NOMO-1 treated with DMSO at 0.1 percent for 48 hours (cell line): ENCODE measurements around the gene DOCK11.
A peak's percentile ranks its signal among the peaks of the same experiment; 100 is the strongest.
"Not testable (repeated sequence)": the region's sequence is repeated elsewhere in the genome, so short reads cannot be mapped to it uniquely, and the experiment has no call there.

Experiments used
- DNase-seq: peaks from one replicate; lab custom pipeline; 2025; ENCODE audit not compliant: unreplicated experiment; lab: John Stamatoyannopoulos, UW

DOCK11 gene

GRCh38 chrX:118495061-118495921 is at the start of gene DOCK11:
TSS of gene DOCK11 (plus strand) at chrX:118495815. CDS start at chrX:118495972, 157 bp downstream.
- DNase-seq: peak; percentile 86

- no peak for DNase-seq
Observed at GRCh38 chrX:118448273-118448783, 47.3 kb upstream of the DOCK11 start.

DNA sequence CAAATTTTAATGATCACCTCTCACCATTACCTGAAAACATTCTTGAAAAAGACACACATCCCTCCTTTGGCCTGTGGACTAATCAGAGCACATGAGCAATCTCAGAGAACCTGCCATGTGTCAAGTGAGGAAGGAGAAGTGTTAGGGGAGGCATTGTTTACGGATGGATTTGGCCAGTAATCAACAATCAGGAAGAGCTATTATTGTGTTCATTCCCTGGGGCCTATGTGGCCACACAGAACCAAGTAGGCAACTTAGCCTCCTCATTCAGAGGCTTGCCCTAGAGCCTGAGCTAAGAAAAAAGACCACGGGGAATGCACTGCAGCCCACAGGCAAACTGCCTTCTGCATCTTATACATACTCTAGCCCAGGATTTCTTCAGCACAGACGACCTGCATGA is 40.6 kb upstream of the DOCK11 start:
- DNase-seq: no peak

DNA sequence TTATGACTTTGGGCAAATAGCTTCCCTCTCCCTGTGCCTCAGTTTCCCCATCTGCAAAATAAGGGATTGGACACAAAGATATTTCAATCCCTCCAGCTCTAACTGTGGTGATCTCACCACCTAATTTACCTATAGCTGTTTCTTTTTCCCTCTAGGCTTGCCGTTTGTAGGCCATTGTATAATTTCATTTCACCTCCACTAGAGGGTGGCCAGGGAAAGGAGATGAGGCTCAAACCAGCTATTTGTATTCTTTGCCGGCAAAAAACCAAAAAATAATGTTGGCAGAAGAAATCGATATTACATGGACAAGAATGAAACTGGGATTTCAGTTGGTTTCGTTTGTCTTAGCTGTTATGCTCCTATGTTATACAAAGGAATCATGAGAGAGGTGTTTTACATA is 36.1 kb upstream of the DOCK11 start:
- peak; percentile 20 for DNase-seq

DNA sequence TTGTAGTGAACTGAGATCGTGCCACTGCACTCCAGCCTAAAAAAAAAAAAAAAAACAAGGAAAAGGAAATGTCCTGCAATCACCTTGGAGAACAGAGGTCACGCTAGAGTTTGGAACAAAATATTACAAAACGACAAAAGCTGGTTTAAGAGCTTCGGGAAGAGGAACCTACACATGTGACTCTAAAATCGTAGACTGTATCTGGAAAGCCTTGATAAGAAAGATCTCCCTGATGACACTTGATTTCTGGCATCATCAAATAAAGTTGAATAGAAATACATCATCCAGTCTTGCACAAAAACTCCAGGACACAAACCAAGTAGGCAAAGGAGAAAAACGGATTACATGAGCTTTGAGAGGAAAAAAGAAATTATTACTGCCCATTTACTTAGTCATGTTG is 31.1 kb upstream of the DOCK11 start:
- no peak for DNase-seq

GRCh38 chrX:118468122-118468521 is 27.5 kb upstream of the DOCK11 start:
- DNase-seq: no peak

- not testable (repeated sequence) for DNase-seq
Observed at GRCh38 chrX:118470721-118471347, 24.8 kb upstream of the DOCK11 start.

GRCh38 chrX:118474586-118474985 is 21.0 kb upstream of the DOCK11 start:
- no peak for DNase-seq

DNA sequence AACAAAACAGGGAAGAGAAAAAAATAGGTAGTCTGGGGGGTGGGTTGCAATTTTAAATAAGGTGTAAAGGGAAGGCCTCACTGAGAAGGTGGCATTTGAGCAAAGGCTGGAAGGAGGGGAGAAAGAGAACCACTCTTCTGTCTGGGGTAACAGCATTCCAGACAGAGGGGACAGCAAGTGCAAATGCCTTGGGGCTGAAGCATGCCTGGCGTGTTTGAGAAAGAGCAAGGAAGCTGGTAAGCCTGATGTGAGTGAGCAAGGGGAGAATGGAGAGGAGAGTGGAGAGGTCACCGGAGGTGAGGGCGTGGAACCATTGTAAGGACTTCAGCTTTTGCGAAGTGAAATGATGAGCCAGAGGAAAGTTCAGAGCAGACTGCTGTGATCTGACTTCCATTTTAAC is 19.7 kb upstream of the DOCK11 start:
- no peak for DNase-seq

DNA sequence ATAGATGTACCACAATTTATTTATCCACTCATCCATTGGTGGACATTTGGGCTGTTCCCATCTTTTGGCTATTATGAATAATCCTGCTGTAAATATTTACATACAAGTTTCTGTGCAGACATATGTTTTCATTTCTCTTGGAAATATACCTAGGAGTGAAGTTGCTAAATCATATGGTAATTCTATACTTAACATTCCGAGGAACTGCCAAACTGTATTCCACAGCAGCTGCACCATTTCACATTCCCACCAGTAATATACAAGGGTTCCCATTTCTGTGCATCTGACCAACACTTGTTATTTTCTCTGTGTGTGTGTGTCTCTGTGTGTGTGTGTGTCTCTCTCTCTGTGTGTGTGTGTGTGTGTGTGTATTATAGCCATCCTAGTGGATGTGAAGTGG is 15.4 kb upstream of the DOCK11 start:
- DNase-seq: no peak

DNA sequence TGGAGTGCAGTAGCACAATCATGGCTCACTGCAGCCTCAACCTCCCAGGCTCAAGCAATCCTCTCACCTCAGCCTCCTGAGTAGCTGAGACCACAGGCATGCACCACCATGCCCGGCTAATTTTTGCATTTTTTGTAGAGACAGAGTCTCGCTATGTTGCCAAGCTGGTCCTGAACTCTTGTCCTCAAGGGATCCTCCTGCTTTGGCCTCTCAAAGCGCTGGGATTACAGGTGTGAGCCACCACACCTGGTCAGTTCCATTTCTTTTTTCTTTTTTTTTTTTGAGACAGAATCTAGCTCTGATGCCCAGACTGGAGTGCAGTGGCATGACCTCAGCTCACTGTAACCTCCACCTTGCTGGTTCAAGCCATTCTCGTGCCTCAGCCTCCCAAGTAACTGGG is 13.2 kb upstream of the DOCK11 start:
- DNase-seq: not testable (repeated sequence)

DNA sequence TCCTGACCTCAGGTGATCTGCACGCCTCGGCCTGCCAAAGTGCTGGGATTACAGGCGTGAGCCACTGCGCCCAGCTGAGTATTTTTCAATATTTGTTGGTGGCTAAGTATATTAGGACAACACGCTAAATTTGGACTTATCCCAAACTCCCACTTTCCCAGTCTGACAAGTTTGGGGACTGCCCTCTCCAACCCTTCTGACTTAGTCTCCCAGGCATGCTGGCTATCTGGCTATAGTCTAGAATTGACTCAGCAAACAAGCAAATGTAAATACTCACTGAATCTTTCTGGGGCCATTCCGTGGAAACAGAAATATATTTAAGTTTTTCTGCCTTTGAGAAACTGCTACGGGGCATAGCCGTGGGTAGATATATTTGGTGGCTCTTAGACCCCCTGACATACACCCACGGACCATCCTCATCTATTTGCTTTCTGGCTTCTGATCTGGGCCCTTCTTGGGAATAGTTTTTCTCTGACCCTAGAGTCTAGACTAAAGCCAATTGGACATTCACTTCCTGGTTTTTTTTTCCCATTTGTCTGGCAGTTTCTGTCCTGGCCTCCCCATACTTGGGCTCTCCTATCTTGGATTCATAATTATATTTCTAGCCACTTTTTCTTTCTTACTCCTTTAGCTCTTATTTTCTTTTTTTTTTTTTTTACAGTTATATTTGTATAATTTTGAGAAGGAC is 11.3 kb upstream of the DOCK11 start:
- DNase-seq: no peak

- DNase-seq: not testable (repeated sequence)
Observed at GRCh38 chrX:118486693-118487092, 8.9 kb upstream of the DOCK11 start.

DNA sequence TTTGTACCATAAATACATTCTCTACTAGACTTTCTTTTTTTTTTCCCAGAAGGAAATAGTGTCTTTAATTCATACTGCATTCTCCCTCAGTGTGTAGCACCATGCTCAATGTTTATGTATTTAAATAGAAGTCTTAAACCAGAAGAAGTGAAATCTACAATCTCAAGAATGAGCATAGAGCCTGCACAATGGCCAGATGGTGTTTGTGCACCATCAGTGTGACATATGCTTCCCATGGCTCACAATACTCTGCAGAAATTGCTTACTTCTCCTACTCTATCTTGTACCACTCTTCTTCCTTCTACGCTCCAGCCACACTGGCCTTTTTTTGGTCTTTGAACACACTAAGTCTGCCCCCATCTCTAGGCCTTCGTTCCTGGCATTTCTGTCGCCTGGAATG is 2.6 kb upstream of the DOCK11 start:
- no peak for DNase-seq

DNA sequence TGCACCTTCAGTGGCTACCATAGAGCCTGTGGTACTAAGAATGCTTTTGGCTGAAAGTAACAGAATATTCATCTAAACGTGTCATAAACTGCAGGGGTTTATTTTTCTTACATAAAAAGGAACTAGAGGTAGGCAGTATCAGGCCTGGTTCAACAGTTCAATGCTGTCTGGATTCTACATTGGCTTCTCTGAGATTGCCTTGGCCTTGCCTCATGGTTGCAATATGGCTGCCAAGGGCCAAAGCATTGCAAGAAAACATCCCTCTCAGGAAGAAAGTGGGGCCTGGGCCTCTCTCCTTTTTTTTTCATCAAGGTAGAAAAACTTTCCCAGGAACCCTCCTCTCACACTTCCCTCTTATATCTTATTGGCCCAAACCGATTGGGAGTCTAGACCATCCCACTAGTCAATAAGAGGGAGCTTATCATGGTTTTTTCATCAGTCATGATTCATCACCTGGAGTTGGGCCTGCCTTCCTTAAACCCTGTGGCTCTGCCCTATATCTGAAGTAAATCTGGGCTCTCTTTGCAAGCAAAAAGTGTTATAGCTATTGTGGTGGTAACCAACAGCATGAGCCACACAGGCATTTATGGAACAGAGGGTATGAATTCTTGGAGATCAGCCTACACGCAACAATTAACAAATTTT is 1.8 kb upstream of the DOCK11 start:
- DNase-seq: no peak

GRCh38 chrX:118495958-118496762 is 545 bp downstream of the DOCK11 start:
- peak; percentile 42 for DNase-seq

- DNase-seq: no peak
Observed at GRCh38 chrX:118496763-118497079, 1.1 kb downstream of the DOCK11 start.

GRCh38 chrX:118497180-118497818 is 1.7 kb downstream of the DOCK11 start:
- no peak for DNase-seq

DNA sequence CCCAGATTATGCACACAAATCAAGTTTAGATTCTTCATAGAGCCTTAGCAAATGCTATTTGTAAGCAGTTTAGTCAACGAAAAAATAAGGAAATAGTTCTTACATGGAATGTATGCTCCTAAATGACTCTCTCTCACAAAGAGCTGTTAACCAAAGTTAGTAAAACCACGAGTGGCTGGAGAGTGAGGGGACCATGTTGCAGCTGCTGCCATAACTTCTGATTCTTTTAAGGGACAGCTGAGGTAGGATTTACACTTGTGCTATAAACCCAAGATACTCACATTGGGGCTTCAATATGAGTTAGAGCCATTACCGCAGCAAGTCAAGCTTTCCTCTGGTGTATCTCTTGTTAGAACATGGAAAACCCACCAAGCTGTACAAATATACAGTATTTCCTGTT is 2.7 kb downstream of the DOCK11 start:
- no peak for DNase-seq

DNA sequence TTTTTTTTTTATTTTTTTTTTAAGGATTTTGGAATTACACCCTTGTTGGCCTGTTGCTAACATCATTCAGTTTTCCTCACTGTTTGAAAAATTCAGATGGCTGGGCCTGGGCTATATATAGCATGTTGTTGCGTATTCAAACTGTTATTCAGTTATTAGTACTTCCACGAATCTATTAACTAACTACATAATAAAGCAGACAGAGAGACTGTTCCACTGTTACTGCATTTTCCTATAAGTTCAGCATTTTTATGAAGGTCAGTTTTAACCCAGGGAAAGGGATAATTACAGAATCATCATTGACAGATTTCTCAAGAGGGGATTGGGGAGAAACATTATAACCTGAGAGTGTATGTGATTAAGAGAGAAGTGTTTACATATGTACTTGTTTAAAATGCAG is 3.1 kb downstream of the DOCK11 start:
- DNase-seq: no peak
